ENCODE results near the gene CYP2A13.

DNA sequence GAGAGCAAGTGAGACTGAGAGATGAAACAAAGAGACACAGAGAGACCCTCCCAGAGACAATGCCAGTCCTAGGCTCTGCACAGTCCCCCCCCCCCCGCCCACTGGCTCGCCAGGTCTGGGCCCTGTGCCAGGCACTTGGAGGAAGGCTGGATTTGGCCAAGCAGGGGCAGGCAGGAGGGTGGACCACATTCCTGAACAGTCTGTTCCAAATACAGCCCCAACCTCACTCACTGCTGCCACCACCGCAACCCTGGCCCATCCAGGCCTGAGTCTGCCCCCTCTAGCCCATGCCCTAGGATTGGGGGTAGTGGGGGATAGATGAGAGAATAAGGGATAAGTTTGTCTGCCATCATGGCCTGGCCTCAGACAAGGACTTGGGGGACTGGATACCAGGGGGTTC is 45.0 kb downstream of the CYP2A13 start:
- TF ChIP-seq POLR2AphosphoS5 (IDR thresholded peaks at IDR 0.05; ENCODE audit: borderline replicate concordance, low read depth, low read length), result no peak
- no peak for TF ChIP-seq EZH2 (IDR thresholded peaks at IDR 0.05)

Data from SK-N-MC (cell line).